Activated CD4-positive, alpha-beta T cell treated with anti-CD3 and anti-CD28 coated beads, Interleukin-2, amount 50 U/mL, for 4 hours (primary cell): ENCODE results near the gene FUT8.
"Not testable (repeated sequence)": the region's sequence is repeated elsewhere in the genome, so short reads cannot be mapped to it uniquely, and the experiment has no call there.

Experiments used
- DNase-seq, 2 experiments: peaks; one replicate each; pipeline ENCODE4 v3.0.0-alpha.2; 2020

FUT8 gene

GRCh38 chr14:65456247-65456646 is 43.7 kb downstream of the FUT8 start:
- no peak for DNase-seq

- no peak for DNase-seq
Measured at GRCh38 chr14:65461730-65462129, 49.2 kb downstream of the FUT8 start.

- no peak for DNase-seq
Measured at GRCh38 chr14:65462411-65462810, 49.9 kb downstream of the FUT8 start.

- DNase-seq: no peak
Measured at GRCh38 chr14:65465584-65465983, 53.1 kb downstream of the FUT8 start.

- DNase-seq: not testable (repeated sequence)
Measured at GRCh38 chr14:65467926-65468325, 55.4 kb downstream of the FUT8 start.

GRCh38 chr14:65469903-65470302 is 57.4 kb downstream of the FUT8 start:
- no peak for DNase-seq

- DNase-seq: no peak
Measured at GRCh38 chr14:65470404-65470880, 57.9 kb downstream of the FUT8 start.

- no peak for DNase-seq
Measured at GRCh38 chr14:65471038-65471878, 58.7 kb downstream of the FUT8 start.

GRCh38 chr14:65472189-65472588 is 59.7 kb downstream of the FUT8 start:
- no peak for DNase-seq

GRCh38 chr14:65476273-65476941 is 63.9 kb downstream of the FUT8 start:
- DNase-seq: no peak

- no peak for DNase-seq
Measured at GRCh38 chr14:65476942-65477318, 64.4 kb downstream of the FUT8 start.

GRCh38 chr14:65478017-65478416 is 65.5 kb downstream of the FUT8 start:
- DNase-seq: no peak

GRCh38 chr14:65478596-65478995 is 66.1 kb downstream of the FUT8 start:
- DNase-seq: no peak

- no peak for DNase-seq
Measured at GRCh38 chr14:65479386-65479785, 66.9 kb downstream of the FUT8 start.

- no peak for DNase-seq
Measured at GRCh38 chr14:65482757-65483438, 70.4 kb downstream of the FUT8 start.

- DNase-seq: no peak
Measured at GRCh38 chr14:65483647-65484046, 71.1 kb downstream of the FUT8 start.

GRCh38 chr14:65485516-65485915 is 73.0 kb downstream of the FUT8 start:
- DNase-seq: no peak

- no peak for DNase-seq
Measured at GRCh38 chr14:65486863-65487262, 74.3 kb downstream of the FUT8 start.

GRCh38 chr14:65487783-65488494 is 75.4 kb downstream of the FUT8 start:
- DNase-seq: no peak

- DNase-seq: no peak
Measured at GRCh38 chr14:65491274-65491673, 78.7 kb downstream of the FUT8 start.

GRCh38 chr14:65492266-65492665 is 79.7 kb downstream of the FUT8 start:
- no peak for DNase-seq

- DNase-seq: no peak
Measured at GRCh38 chr14:65495196-65495595, 82.7 kb downstream of the FUT8 start.
